Measurements from ENCODE around the gene HDHD5.

HDHD5 gene

DNA sequence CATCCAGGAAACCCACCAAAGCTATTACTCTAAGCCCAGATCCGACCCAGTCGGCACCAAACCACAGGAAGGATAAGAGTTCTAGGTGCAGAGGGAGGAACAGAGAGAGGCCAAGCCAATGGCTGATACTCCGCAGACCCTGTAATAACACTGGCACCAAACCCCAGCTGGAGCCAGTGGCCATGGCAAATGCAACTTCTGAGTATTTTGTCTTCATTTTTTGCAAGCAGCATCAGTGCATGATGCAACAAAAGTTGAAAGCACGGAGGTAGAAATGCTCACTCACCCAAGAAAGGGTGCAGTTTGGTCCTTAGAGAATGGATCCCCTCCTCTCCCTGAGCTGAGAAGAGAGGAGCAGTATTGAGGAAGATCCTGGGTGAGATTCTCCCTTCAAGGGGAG, 40.7 kb downstream of the HDHD5 start:
- no peak for DNase-seq

DNA sequence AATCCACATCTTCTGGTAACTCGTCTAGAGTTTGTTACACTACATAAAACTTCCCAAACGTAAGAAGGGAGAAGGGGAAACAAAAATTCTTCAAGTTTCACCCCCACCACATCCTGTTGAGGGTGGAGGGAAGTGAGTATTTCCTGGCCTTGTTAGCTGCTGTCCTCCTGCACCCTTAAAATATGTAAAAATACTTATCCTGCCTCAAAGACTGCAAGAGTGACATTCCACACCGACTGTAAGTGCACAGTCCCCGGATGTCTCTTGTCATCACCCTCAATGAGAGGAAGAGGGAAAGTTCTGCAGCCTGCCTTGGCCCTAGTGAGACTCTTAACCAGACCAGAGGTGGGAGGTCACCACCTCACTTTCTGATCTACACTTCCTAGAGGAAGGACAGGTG, 41.2 kb downstream of the HDHD5 start:
- no peak for DNase-seq

DNA sequence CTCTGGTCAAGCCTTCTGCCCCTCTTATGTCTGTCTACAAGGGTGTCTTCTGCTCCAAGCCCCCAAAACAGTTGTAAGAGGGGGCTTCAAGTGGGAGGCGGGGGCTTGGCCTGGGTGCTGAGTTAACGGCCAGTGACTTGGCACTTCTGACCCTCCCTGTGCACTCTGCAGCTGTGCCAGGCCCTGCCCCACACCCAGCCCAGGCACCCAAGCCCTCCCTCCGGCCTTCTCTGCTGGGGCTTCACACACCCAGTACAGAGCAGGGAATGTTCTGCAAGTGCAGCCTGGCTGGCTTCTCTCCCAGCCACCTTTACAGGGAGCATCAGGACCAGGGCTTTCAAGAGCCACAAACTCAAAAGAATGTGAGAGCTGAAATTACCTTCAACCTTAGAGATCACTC, 41.7 kb downstream of the HDHD5 start:
- DNase-seq = no peak

DNA sequence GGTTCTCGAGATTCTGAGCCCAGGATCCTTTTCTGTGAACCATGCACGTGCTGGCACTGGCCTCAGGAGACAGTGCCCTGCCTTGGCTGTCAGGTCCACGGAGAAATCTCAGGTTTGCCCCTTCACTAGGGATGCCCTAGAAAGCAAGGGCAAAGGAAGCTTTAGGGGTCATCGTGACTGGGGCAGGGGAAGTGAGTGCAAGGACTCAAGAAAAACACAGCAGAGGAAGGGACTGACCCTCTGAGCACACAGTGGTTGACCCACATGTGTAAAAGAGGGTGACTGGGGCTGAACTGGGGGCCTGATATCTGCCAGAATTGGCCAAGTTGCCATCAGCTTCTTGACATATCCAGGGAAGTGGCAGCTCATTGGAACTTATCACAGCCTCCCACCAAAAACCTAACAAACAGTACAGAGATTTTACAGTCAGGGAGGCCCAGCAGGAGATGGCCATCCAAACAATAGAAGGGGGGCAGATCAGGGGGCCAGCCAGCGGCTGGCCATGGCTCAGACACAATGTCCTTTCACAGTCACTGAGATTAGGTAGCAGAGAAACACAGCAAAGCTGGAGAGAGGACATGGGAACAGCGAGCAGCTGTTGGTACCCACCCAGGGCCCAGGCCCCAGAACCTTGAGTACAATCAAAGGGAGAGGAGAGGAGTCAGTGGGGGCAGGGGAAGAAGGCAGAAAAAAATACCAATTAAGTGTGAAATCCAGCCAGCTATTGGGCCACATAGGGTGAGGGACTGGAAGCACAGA, 42.3 kb downstream of the HDHD5 start:
- DNase-seq = no peak

DNA sequence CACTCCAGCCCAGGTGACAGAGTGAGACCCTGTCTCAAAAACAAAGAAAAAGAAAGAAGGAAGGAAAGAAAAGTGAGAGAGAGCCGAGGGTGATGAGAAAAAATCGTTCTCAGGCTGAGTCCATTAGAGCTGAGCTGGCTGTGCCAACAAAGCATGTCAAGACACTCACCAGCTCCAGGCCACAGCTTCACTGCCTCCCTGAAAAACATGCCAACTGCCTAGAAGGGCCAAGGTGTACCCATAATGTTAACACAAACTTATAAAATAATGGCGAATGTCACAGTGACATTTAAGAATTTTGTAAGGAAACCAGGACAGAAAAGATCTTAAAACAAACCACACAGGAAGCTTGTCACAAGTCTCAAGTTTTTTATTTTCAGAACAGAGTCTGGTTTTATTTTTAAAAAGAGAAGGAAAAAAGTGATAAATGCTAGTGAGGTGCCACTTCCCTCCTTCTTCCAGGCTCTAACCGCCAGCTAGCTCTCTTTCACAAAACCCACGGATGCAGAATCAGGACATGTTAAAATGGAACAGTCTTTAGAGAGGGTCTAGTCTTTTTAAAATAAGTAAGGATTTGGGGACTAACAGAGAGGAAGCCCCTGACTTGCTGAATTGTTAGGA, 43.0 kb downstream of the HDHD5 start:
- DNase-seq = no peak

DNA sequence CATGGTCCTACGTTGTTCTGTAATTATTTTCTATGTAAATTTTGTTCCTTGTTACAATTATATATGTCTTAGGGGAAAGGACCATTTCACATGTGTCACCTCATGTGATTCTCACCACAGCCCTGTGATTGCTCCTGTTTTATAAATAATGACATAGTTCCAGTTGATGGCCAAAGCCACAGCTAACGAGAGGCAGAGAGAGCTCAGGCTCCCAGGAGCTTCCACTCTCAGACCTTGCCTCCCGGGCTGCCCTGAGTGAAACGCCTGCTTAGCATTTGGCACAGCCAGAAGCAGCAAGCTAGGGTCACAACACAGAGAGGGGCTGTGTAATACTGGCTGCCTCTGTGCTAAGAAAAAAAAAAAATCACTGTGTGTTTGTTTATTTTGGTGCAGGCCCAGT, 43.8 kb downstream of the HDHD5 start:
- no peak for DNase-seq

GRCh38 chr22:17114898-17115235, 44.2 kb downstream of the HDHD5 start:
- no peak for DNase-seq

- DNase-seq = no peak
Measured at GRCh38 chr22:17114173-17114897, 44.7 kb downstream of the HDHD5 start.

DNA sequence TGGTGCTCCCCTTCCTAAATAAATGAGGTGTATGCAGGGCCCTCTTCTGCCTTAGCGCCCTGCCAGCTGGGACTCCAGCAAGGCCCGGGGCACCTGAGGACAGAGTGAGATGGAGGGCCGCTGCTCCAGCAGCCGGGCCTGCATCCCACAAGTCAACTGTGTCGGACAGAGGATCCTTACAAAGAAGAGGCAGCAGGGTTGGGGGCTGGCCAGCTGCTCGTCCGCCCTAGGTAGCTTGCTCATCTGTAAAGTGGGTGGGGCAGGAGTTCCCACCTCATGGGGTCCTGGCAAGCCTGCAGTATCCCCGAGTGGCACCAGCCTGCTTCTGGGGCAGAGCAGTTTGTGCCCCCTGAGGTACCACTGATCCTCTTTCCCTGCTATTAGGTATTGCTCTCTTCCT, 45.5 kb downstream of the HDHD5 start:
- no peak for DNase-seq

DNA sequence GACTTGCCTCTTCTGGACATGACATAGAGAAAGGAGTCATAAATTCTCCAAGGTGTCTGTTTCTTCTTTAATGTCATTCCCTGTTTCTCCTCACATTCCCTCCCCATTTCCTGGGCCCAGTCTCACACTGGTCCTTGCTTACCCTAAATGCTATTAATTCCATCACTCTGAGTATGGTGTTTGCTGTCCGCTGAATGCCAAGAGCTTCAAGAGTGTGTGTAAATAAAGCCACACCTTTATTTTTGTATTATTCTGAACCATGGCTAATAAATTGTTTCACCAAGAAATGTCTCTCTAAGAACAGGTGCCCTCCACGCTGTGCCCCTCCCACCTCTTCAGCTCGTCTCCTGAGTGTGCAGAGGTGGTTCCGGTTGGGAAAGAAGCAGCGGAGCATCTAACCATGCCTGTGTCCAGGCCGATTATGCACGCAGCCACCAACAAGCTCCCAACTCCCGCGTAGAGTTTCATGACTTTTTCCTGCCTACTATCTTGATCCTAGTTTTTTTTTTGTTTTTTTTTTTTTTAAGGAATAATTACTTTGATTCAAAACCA, 46.5 kb downstream of the HDHD5 start:
- DNase-seq = no peak

GRCh38 chr22:17110791-17111550, 48.1 kb downstream of the HDHD5 start:
- no peak for DNase-seq

DNA sequence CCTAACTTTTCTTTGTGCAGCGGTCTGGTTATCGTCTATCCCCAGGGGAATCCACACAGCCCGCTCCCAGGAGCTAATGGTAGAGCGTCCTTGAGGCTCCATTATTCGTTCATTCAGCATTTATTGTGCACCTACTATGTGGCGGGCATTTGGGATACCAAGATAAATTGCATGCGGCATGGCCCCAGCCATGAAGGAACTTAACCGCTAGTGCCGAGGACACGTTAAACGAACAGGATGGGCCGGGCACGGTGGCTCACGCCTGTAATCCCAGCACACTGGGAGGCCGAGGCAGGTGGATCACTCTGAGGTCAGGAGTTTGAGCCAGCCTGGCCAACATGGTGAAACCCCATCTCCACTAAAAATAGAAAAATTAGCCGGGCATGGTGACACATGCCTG, 49.1 kb downstream of the HDHD5 start:
- no peak for DNase-seq

DNA sequence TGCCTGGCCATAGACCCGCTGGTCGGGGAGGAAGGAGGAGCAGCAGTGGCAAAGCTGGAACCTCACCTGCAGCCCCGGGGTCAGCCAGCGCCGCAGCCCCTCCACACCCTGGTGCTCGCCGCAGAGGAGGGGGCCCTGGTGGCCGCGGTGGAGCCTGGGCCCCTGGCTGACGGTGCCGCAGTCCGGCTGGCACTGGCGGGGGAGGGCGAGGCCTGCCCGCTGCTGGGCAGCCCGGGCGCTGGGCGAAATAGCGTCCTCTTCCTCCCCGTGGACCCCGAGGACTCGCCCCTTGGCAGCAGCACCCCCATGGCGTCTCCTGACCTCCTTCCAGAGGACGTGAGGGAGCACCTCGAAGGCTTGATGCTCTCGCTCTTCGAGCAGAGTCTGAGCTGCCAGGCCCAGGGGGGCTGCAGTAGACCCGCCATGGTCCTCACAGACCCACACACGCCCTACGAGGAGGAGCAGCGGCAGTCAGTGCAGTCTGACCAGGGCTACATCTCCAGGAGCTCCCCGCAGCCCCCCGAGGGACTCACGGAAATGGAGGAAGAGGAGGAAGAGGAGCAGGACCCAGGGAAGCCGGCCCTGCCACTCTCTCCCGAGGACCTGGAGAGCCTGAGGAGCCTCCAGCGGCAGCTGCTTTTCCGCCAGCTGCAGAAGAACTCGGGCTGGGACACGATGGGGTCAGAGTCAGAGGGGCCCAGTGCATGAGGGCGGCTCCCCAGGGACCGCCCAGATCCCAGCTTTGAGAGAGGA, 49.8 kb downstream of the HDHD5 start:
- no peak for DNase-seq

DNA sequence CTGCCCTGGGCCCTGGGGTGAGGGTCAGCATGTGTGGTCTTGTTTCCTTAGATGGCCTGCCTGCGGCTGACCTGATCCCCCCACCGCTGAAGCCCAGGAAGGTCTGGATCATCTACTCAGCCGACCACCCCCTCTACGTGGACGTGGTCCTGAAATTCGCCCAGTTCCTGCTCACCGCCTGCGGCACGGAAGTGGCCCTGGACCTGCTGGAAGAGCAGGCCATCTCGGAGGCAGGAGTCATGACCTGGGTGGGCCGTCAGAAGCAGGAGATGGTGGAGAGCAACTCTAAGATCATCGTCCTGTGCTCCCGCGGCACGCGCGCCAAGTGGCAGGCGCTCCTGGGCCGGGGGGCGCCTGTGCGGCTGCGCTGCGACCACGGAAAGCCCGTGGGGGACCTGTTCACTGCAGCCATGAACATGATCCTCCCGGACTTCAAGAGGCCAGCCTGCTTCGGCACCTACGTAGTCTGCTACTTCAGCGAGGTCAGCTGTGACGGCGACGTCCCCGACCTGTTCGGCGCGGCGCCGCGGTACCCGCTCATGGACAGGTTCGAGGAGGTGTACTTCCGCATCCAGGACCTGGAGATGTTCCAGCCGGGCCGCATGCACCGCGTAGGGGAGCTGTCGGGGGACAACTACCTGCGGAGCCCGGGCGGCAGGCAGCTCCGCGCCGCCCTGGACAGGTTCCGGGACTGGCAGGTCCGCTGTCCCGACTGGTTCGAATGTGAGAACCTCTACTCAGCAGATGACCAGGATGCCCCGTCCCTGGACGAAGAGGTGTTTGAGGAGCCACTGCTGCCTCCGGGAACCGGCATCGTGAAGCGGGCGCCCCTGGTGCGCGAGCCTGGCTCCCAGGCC, 50.6 kb downstream of the HDHD5 start:
- DNase-seq = no peak

GRCh38 chr22:17107547-17107810, 51.6 kb downstream of the HDHD5 start:
- no peak for DNase-seq

GRCh38 chr22:17106785-17107546, 52.1 kb downstream of the HDHD5 start:
- no peak for DNase-seq

DNA sequence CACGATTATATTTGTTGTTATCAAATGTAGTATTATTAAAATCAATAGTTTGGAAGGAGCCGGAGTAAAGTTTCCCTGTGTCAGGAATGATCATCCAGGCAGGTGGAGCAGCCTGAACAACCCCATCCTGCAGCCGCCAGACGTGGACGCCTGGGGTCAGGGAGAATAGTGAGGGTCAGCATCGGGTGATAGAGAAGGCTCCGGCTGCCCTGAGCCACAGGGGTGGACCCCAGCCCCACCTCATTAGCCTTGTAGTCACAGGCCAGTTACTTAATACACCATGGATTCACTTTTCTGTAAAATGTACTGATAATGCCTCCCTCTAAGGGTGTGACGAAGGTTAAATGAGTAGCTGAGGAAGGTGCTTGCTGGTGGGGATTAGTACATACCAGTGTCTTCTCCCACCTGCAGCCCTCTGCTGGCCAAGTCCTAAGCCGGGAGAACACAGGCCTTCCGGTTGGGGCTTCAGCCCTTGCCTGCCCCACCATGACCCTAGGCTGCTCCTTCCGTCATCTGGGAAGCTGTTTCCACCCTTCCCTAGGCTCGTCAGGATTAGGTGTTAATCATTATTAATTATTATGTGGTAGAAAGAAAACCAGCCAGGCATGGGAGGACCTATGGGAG, 52.8 kb downstream of the HDHD5 start:
- no peak for DNase-seq

DNA sequence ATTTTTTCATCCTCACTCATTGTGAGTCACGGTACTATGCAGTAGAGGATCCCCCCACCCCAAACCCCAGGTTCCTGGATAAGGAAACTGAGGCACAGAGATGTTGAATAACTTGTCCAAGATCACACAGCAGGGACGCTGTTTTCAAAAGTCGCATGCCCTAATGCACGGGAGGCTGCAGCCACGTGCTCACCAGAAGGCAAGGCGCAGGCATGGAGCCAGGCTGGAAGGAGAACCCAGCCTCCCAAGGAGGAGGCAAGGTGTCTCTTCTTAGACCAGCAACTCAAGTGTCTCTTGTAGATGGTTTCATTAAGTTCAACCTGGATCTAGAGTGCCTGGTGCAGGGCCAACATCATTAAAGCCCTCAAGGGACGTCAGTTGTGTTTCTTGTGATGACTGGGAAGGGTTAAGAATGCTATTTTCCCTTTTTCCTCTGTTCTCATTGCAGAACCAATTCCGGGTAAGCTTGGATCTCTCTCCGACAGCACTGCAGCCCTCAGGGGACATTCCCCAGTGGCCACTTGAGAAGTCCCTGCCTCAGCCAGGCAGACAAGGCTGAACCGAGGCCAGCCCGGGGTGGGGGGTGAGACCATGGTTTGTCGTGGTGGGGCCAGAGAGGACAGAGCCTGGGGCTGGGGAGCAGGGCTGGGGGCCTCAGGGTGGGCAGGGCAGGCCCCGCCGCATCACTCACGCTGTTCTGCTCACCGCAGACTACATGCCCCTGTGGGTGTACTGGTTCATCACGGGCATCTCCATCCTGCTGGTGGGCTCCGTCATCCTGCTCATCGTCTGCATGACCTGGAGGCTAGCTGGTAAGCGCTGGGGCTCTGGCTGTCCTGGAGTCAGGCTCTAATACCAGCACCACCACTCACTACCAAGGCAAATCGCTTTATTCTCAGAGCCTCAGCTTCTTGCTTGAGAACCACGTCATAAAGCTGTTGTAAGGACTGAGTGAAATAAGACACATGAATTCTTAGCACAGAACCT, 53.6 kb downstream of the HDHD5 start:
- no peak for DNase-seq

DNA sequence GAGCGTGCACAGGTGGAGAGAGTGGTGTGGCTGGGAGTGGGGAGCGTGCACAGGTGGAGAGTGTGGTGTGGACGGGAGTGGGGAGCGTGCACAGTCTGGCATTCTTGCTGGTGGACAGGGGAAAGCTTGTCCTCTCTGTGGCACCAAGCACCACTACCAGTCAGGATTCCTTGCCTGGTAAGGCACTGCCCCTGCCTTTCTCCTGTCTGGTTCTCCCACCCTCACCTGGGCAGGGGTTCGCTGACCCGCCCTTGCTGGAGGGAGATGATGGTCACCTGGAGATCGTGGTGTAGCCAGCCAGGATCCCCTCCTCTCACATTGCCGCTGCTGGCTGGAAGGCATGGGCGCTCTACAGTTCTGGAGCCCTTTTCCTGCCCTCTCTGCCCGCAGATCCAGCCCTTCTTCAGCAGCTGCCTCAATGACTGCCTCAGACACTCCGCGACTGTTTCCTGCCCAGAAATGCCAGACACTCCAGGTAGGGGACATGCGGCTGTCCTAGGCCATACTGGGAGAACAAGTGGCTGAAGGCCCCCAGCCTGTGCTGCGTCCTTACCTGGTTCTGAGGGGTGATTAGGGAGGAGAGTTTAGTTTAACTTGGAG, 54.6 kb downstream of the HDHD5 start:
- DNase-seq = no peak

Data from fibroblast of upper back skin (primary cell).